NCI-H1694 treated with DMSO at 0.1 percent for 48 hours (cell line): ENCODE measurements around the gene MAP7D3.

Experiments used
- DNase-seq: peaks from one replicate; lab custom pipeline; 2025; lab: John Stamatoyannopoulos, UW

The MAP7D3 gene

GRCh38 chrX:136206916-136207315 lies 44.3 kb downstream of the MAP7D3 start:
- DNase-seq, result no peak

- no peak for DNase-seq
Measured at GRCh38 chrX:136205882-136206380, 45.3 kb downstream of the MAP7D3 start.

GRCh38 chrX:136204571-136204970 lies 46.6 kb downstream of the MAP7D3 start:
- DNase-seq, result no peak

GRCh38 chrX:136203951-136204350 lies 47.2 kb downstream of the MAP7D3 start:
- no peak for DNase-seq

GRCh38 chrX:136203438-136203837 lies 47.8 kb downstream of the MAP7D3 start:
- DNase-seq, result no peak

- DNase-seq, result no peak
Measured at GRCh38 chrX:136202889-136203288, 48.3 kb downstream of the MAP7D3 start.

GRCh38 chrX:136201601-136202000 lies 49.6 kb downstream of the MAP7D3 start:
- no peak for DNase-seq

GRCh38 chrX:136200466-136200865 lies 50.7 kb downstream of the MAP7D3 start:
- DNase-seq, result no peak

- DNase-seq, result no peak
Measured at GRCh38 chrX:136199365-136199764, 51.8 kb downstream of the MAP7D3 start.

- no peak for DNase-seq
Measured at GRCh38 chrX:136198678-136199243, 52.4 kb downstream of the MAP7D3 start.

- DNase-seq, result no peak
Measured at GRCh38 chrX:136198010-136198409, 53.2 kb downstream of the MAP7D3 start.

- no peak for DNase-seq
Measured at GRCh38 chrX:136196691-136197155, 54.5 kb downstream of the MAP7D3 start.

- no peak for DNase-seq
Measured at GRCh38 chrX:136195247-136195646, 56.0 kb downstream of the MAP7D3 start.

GRCh38 chrX:136194536-136194935 lies 56.7 kb downstream of the MAP7D3 start:
- no peak for DNase-seq

GRCh38 chrX:136193771-136194170 lies 57.4 kb downstream of the MAP7D3 start:
- no peak for DNase-seq

GRCh38 chrX:136192839-136193414 lies 58.3 kb downstream of the MAP7D3 start:
- no peak for DNase-seq

GRCh38 chrX:136192135-136192534 lies 59.1 kb downstream of the MAP7D3 start:
- DNase-seq, result no peak

GRCh38 chrX:136191171-136191570 lies 60.0 kb downstream of the MAP7D3 start:
- no peak for DNase-seq

- DNase-seq, result no peak
Measured at GRCh38 chrX:136190038-136190713, 61.0 kb downstream of the MAP7D3 start.

GRCh38 chrX:136189222-136189621 lies 62.0 kb downstream of the MAP7D3 start:
- no peak for DNase-seq

- DNase-seq, result no peak
Measured at GRCh38 chrX:136186023-136186413, 65.2 kb downstream of the MAP7D3 start.

- no peak for DNase-seq
Measured at GRCh38 chrX:136185401-136186022, 65.7 kb downstream of the MAP7D3 start.

GRCh38 chrX:136183917-136184316 lies 67.3 kb downstream of the MAP7D3 start:
- DNase-seq, result no peak
